Thyroid gland (tissue), 4 donors: Measurements from ENCODE around the gene PODNL1.

ENCODE experiments used
- POLR2A ChIP-seq, 2 donors: fragments of 450-650 bp; IDR thresholded peaks; one replicate each; pipeline ENCODE4 v1.6.1; 2017; ENCODE audit warnings: antibody characterized with exemption in 2 of 2, mild to moderate bottlenecking in 2 of 2, moderate library complexity in 1 of 2
- TF ChIP-seq, protein P1 (sequence below), 6 experiments: fragments of 200-600 bp in 3 of 6; fragments of 450-650 bp in 3 of 6; sonication (generic) in 3 of 6; IDR thresholded peaks; one replicate each; pipeline ENCODE4 v1.5.1; 2016 to 2019; ENCODE audit warnings: antibody characterized with exemption in 6 of 6, mild to moderate bottlenecking in 2 of 6, inconsistent platforms in 1 of 6, moderate library complexity in 1 of 6

- TF ChIP-seq, protein P1, sequence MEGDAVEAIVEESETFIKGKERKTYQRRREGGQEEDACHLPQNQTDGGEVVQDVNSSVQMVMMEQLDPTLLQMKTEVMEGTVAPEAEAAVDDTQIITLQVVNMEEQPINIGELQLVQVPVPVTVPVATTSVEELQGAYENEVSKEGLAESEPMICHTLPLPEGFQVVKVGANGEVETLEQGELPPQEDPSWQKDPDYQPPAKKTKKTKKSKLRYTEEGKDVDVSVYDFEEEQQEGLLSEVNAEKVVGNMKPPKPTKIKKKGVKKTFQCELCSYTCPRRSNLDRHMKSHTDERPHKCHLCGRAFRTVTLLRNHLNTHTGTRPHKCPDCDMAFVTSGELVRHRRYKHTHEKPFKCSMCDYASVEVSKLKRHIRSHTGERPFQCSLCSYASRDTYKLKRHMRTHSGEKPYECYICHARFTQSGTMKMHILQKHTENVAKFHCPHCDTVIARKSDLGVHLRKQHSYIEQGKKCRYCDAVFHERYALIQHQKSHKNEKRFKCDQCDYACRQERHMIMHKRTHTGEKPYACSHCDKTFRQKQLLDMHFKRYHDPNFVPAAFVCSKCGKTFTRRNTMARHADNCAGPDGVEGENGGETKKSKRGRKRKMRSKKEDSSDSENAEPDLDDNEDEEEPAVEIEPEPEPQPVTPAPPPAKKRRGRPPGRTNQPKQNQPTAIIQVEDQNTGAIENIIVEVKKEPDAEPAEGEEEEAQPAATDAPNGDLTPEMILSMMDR (IDR thresholded peaks at IDR 0.05): no peak
- TF ChIP-seq POLR2A (IDR thresholded peaks at IDR 0.05): no peak
These were observed 21.1 kb upstream of the PODNL1 start for GRCh38 chr19:13959141-13959961.
